Glutamatergic neuron (in vitro differentiated cells): ENCODE results near the gene MEF2D. TPM values are rescaled to one million over a fixed set of nuclear protein-coding genes. Genes with fewer than 3 reads are reported as not detected.

Source experiments
- DNase-seq: peaks from one replicate; pipeline ENCODE4 v3.0.0; 2022
- H3K27ac Mint-ChIP-seq: one replicate; pipeline ENCODE4 v1.8.0; 2020; ENCODE audit warnings: mild to moderate bottlenecking, mixed read lengths, inconsistent platforms; ENCODE audit not compliant: unreplicated experiment
- H3K27me3 Mint-ChIP-seq: one replicate; pipeline ENCODE4 v1.8.0; 2020; ENCODE audit warnings: mild to moderate bottlenecking, moderate library complexity, mixed read lengths, inconsistent platforms; ENCODE audit not compliant: unreplicated experiment
- H3K36me3 Mint-ChIP-seq: one replicate; pipeline ENCODE4 v1.8.0; 2020; ENCODE audit warnings: mild to moderate bottlenecking, mixed read lengths, inconsistent platforms; ENCODE audit not compliant: unreplicated experiment
- H3K4me1 Mint-ChIP-seq: one replicate; pipeline ENCODE4 v1.8.0; 2020; ENCODE audit warnings: mild to moderate bottlenecking, low read depth, mixed read lengths, inconsistent platforms; ENCODE audit not compliant: unreplicated experiment
- H3K4me3 Mint-ChIP-seq: one replicate; pipeline ENCODE4 v1.8.0; 2020; ENCODE audit warnings: mild to moderate bottlenecking, mixed read lengths, inconsistent platforms; ENCODE audit not compliant: unreplicated experiment
- H3K9me3 Mint-ChIP-seq: one replicate; pipeline ENCODE4 v1.8.0; 2020; ENCODE audit warnings: mild to moderate bottlenecking, moderate library complexity, mixed read lengths, inconsistent platforms; ENCODE audit not compliant: unreplicated experiment
- CTCF ChIP-seq: fragments of 200-600 bp; sonication (generic); IDR thresholded peaks from one replicate; pipeline ENCODE4 v1.5.0; 2021; ENCODE audit not compliant: partially characterized antibody, unreplicated experiment
- total RNA-seq: library from RNA; stranded (reverse); fragmentation: NEBNext Ultra II Directional; extraction: Animal tissue kit (Norgen Biotek cat#: 25700); gene quantifications from one replicate; pipeline ENCODE4 v1.2.1, GENCODE V29; 2021; ENCODE audit not compliant: unreplicated experiment

MEF2D gene
- total RNA-seq, 1 donor from 2014 or later = 50.0 TPM

GRCh38 chr1:156502894-156503697 is 2.5 kb upstream of the MEF2D start:
- no peak for DNase-seq
- peaks cover 25% of the 10 kb centered on the region for H3K9me3 Mint-ChIP-seq
- no peak for TF ChIP-seq CTCF
- peaks cover 28% of the 10 kb centered on the region for H3K27me3 Mint-ChIP-seq
- H3K27ac Mint-ChIP-seq = peak overlapping the region; percentile 46
- H3K4me3 Mint-ChIP-seq = no peak overlapping the region
- no peaks in the 10 kb centered on the region for H3K36me3 Mint-ChIP-seq
- H3K4me1 Mint-ChIP-seq = peaks cover 30% of the 10 kb centered on the region

GRCh38 chr1:156502391-156502893 is 1.9 kb upstream of the MEF2D start:
- H3K36me3 Mint-ChIP-seq = no peaks in the 10 kb centered on the region
- H3K4me3 Mint-ChIP-seq = peak overlapping the region; percentile 78
- H3K27me3 Mint-ChIP-seq = peaks cover 26% of the 10 kb centered on the region
- H3K9me3 Mint-ChIP-seq = peaks cover 25% of the 10 kb centered on the region
- TF ChIP-seq CTCF = no peak
- H3K4me1 Mint-ChIP-seq = peaks cover 35% of the 10 kb centered on the region
- no peak for DNase-seq
- H3K27ac Mint-ChIP-seq = peak overlapping the region; percentile 85

GRCh38 chr1:156500793-156501506 is 375 bp upstream of the MEF2D start:
- Mint-ChIP-seq H3K4me3 (peak overlapping the region; percentile 82), H3K9me3 (peaks cover 25% of the 10 kb centered on the region), H3K27me3 (peaks cover 27% of the 10 kb centered on the region), H3K27ac (peak overlapping the region; percentile 85), H3K36me3 (no peaks in the 10 kb centered on the region), H3K4me1 (peaks cover 49% of the 10 kb centered on the region)
- peak; percentile 96 for DNase-seq
- peak; percentile 33 for TF ChIP-seq CTCF

GRCh38 chr1:156499842-156500542 is 583 bp downstream of the MEF2D start:
- peak overlapping the region; percentile 96 for H3K27ac Mint-ChIP-seq
- peaks cover 20% of the 10 kb centered on the region for H3K27me3 Mint-ChIP-seq
- TF ChIP-seq CTCF = no peak
- peaks cover 22% of the 10 kb centered on the region for H3K9me3 Mint-ChIP-seq
- H3K4me3 Mint-ChIP-seq = peak overlapping the region; percentile 89
- peaks cover 52% of the 10 kb centered on the region for H3K4me1 Mint-ChIP-seq
- DNase-seq = peak; percentile 68
- H3K36me3 Mint-ChIP-seq = no peaks in the 10 kb centered on the region
